Measurements from ENCODE around the gene SCAMP5.

- TF ChIP-seq CTCF (IDR thresholded peaks at IDR 0.05), result no peak
- TF ChIP-seq ZFX (IDR thresholded peaks at IDR 0.05; ENCODE audit: borderline replicate concordance), result no peak
Measured at GRCh38 chr15:74962671-74963070, 32.7 kb upstream of the SCAMP5 start.
